Amniotic stem cell (primary cell): Measurements from ENCODE around the gene GID4.
"Not testable (repeated sequence)": the region's sequence is repeated elsewhere in the genome, so short reads cannot be mapped to it uniquely, and the experiment has no call there.

Experiments
- DNase-seq: peaks from one replicate; lab custom pipeline; 2025; lab: John Stamatoyannopoulos, UW

Gene GID4

GRCh38 chr17:18038861-18039534 is at the start of gene GID4, which contains the start of gene ATPAF2:
Gene GID4 (plus strand): TSS chr17:18039408. CDS start chr17:18039465, 57 bp downstream.
Gene ATPAF2 (minus strand): TSS chr17:18039168. CDS start chr17:18039013, 155 bp downstream.
- DNase-seq, result peak; percentile 97

GRCh38 chr17:17989618-17990017 is 49.6 kb upstream of the GID4 start:
- no peak for DNase-seq

GRCh38 chr17:17990282-17990681 is 48.9 kb upstream of the GID4 start:
- no peak for DNase-seq

GRCh38 chr17:17993366-17993765 is 45.8 kb upstream of the GID4 start:
- no peak for DNase-seq

GRCh38 chr17:17993852-17994251 is 45.4 kb upstream of the GID4 start:
- DNase-seq, result no peak

- DNase-seq, result no peak
Observed at GRCh38 chr17:17994271-17995069, 44.7 kb upstream of the GID4 start.

GRCh38 chr17:17995887-17996286 is 43.3 kb upstream of the GID4 start:
- not testable (repeated sequence) for DNase-seq

GRCh38 chr17:17998934-17999333 is 40.3 kb upstream of the GID4 start:
- no peak for DNase-seq

- DNase-seq, result no peak
Observed at GRCh38 chr17:17999364-18000029, 39.7 kb upstream of the GID4 start.

GRCh38 chr17:18000030-18000408 is 39.2 kb upstream of the GID4 start:
- no peak for DNase-seq

- DNase-seq, result no peak
Observed at GRCh38 chr17:18002171-18002570, 37.0 kb upstream of the GID4 start.

- DNase-seq, result no peak
Observed at GRCh38 chr17:18004345-18004744, 34.9 kb upstream of the GID4 start.

- DNase-seq, result no peak
Observed at GRCh38 chr17:18004884-18005305, 34.3 kb upstream of the GID4 start.

- no peak for DNase-seq
Observed at GRCh38 chr17:18005496-18005895, 33.7 kb upstream of the GID4 start.

- DNase-seq, result no peak
Observed at GRCh38 chr17:18006495-18007239, 32.5 kb upstream of the GID4 start.

- peak; percentile 19 for DNase-seq
Observed at GRCh38 chr17:18008496-18009268, 30.5 kb upstream of the GID4 start.

- no peak for DNase-seq
Observed at GRCh38 chr17:18009609-18010420, 29.4 kb upstream of the GID4 start.

GRCh38 chr17:18011286-18011685 is 27.9 kb upstream of the GID4 start:
- DNase-seq, result no peak

GRCh38 chr17:18014006-18014405 is 25.2 kb upstream of the GID4 start:
- DNase-seq, result no peak

- no peak for DNase-seq
Observed at GRCh38 chr17:18015593-18015992, 23.6 kb upstream of the GID4 start.
